NCI-H524 (cell line): ENCODE measurements around the gene OAT.
"Not testable (repeated sequence)": the region's sequence is repeated elsewhere in the genome, so short reads cannot be mapped to it uniquely, and the experiment has no call there.

Experiments
- DNase-seq, 2 experiments: peaks; one replicate each; lab custom pipeline; 2025; lab: John Stamatoyannopoulos, UW

OAT gene

GRCh38 chr10:124447751-124448466, 29.2 kb upstream of the OAT start:
- no peak for DNase-seq

GRCh38 chr10:124446830-124447750, 28.4 kb upstream of the OAT start:
- no peak for DNase-seq

GRCh38 chr10:124441694-124442093, 23.0 kb upstream of the OAT start:
- DNase-seq: not testable (repeated sequence)

GRCh38 chr10:124436191-124436638, 17.5 kb upstream of the OAT start:
- no peak for DNase-seq

GRCh38 chr10:124435683-124436082, 17.0 kb upstream of the OAT start:
- DNase-seq: not testable (repeated sequence)

- DNase-seq: no peak
These were observed 14.7 kb upstream of the OAT start for GRCh38 chr10:124433461-124433860.

GRCh38 chr10:124430077-124430476, 11.4 kb upstream of the OAT start:
- DNase-seq: no peak

GRCh38 chr10:124429576-124429975, 10.9 kb upstream of the OAT start:
- DNase-seq: no peak

GRCh38 chr10:124428207-124428777, 9.6 kb upstream of the OAT start:
- DNase-seq: no peak

GRCh38 chr10:124425227-124425962, 6.7 kb upstream of the OAT start:
- DNase-seq: no peak

- no peak for DNase-seq
These were observed 5.1 kb upstream of the OAT start for GRCh38 chr10:124423813-124424212.

- DNase-seq: no peak
These were observed 4.0 kb upstream of the OAT start for GRCh38 chr10:124422742-124423141.

GRCh38 chr10:124420254-124420653, 1.5 kb upstream of the OAT start:
- no peak for DNase-seq

- DNase-seq: no peak
These were observed 912 bp upstream of the OAT start for GRCh38 chr10:124419635-124420034.

- DNase-seq: peak in 1 of 2 experiments; percentile 29
These were observed 613 bp downstream of the OAT start for GRCh38 chr10:124417895-124418725.

GRCh38 chr10:124416733-124417132, 2.0 kb downstream of the OAT start:
- no peak for DNase-seq

GRCh38 chr10:124415210-124415609, 3.5 kb downstream of the OAT start:
- no peak for DNase-seq

- DNase-seq: no peak
These were observed 4.6 kb downstream of the OAT start for GRCh38 chr10:124414076-124414475.

GRCh38 chr10:124409696-124410095, 9.0 kb downstream of the OAT start:
- DNase-seq: no peak

- DNase-seq: no peak
These were observed 10.4 kb downstream of the OAT start for GRCh38 chr10:124408357-124408756.

- no peak for DNase-seq
These were observed 11.3 kb downstream of the OAT start for GRCh38 chr10:124407456-124407855.
